ENCODE measurements around the gene CLN5.
A peak's percentile ranks its signal among the peaks of the same experiment; 100 is the strongest.

CLN5 gene

DNA sequence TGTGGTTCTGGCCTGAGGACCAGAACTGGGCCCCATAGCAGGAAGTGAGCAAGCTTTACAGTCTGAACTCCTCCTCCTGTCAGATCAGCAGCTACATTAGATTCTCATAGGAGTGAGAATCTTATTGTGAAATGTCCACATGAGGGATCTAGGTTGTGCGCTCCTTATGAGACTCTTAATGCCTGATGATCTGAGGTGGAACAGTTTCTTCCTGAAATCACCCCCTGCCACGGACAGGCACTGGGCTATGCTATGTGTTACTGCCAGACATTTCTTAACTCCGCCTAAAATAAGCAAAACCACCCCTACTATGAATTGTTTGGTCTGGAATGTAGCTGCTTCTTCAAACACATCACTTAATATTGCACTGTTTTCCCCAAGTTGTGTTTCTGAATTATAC, 30.5 kb downstream of the CLN5 start:
- Mint-ChIP-seq H3K4me1 (ENCODE audit: low read depth) (peaks cover 42% of the 10 kb centered on the region), H3K27me3 (ENCODE audit: low read depth) (no peaks in the 10 kb centered on the region), H3K27ac (no peak overlapping the region), H3K9me3 (no peaks in the 10 kb centered on the region), H3K36me3 (ENCODE audit: low read depth) (peaks cover 27% of the 10 kb centered on the region), H3K4me3 (no peak overlapping the region)

DNA sequence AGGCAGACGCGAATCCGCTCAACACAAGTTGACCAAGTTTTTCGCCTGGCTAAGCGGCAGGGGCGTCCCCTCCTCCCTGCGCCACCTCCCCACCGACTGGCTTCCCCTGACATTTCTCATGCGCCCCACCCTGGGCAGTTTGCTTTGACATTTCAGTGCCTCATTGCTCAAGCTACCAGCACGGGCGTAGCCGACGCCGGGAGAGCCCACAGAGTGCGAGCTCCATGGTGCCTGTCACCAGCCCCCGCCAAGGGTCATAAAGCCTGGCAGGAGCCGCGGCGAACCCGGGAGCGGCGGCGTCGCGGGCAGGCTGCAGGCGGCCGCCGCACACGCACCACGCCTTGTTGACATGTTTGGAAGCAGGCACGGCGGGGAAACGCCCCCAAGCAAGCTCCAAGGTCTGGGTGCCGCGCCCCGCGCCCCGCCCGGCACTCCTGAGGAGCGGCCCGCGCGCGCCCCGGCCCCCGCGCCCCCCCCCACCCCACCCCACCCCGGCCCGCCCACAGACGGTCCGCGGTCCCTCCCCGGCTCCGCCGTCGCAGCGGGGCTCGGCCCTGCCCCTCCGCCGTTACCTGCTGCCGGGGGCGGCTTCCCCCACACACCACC, 34.5 kb downstream of the CLN5 start:
- peaks cover 42% of the 10 kb centered on the region for H3K4me1 Mint-ChIP-seq (ENCODE audit: low read depth)
- peak overlapping the region; percentile 97 for H3K4me3 Mint-ChIP-seq
- peak overlapping the region; percentile 92 for H3K27ac Mint-ChIP-seq
- H3K36me3 Mint-ChIP-seq (ENCODE audit: low read depth): peaks cover 17% of the 10 kb centered on the region
- H3K9me3 Mint-ChIP-seq: no peaks in the 10 kb centered on the region
- H3K27me3 Mint-ChIP-seq (ENCODE audit: low read depth): no peaks in the 10 kb centered on the region

DNA sequence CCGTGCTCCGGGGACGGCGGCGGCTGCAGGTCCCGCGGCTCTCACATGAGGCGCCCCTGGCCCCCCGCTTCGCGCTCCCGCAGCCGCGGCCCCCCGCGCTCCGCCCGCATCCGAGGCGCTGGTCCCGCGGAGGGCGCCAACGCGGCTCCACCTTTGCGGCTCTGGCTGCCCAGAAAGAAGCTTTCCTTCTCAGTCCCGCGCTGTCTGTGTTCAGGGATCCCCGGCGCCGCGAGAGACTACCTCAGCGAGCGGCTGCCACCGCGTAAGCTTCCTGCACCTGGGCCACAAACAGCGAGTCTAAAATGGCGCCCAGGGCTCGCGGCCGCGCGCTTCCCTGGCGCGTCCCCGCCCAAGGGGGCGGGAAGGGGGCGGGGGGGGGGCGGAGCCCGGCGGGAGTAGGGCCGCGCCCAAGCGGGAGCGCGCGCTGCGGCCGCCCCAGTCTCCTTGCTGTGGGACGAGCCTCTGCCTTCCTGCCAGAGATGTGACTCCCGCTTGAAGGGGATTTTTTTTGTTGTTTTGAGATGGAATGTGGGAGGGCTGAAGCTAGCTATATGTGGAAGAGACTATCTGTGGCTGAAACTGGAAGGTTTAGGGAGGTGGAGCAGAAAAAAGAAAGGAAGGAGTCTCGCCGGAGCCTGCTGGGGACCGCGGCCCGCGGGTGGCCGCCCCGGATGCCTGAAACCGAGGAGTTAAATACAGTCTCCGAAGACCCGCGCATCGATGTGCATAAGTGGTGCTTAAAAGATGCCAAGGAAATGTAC, 35.2 kb downstream of the CLN5 start, which contains the start of gene FBXL3:
FBXL3 (minus strand) TSS at position 299 of the 761 bp plus-strand sequence. CDS start 5,299 bp downstream, outside the sequence.
- H3K4me1 Mint-ChIP-seq (ENCODE audit: low read depth): peaks cover 39% of the 10 kb centered on the region
- peak within 1 kb of the TSS; percentile 97 for H3K4me3 Mint-ChIP-seq
- H3K27me3 Mint-ChIP-seq (ENCODE audit: low read depth): no peaks in the 10 kb centered on the region
- H3K36me3 Mint-ChIP-seq (ENCODE audit: low read depth): peaks cover 14% of the 10 kb centered on the region
- H3K27ac Mint-ChIP-seq: peak within 1 kb of the TSS; percentile 94
- no peaks in the 10 kb centered on the region for H3K9me3 Mint-ChIP-seq

DNA sequence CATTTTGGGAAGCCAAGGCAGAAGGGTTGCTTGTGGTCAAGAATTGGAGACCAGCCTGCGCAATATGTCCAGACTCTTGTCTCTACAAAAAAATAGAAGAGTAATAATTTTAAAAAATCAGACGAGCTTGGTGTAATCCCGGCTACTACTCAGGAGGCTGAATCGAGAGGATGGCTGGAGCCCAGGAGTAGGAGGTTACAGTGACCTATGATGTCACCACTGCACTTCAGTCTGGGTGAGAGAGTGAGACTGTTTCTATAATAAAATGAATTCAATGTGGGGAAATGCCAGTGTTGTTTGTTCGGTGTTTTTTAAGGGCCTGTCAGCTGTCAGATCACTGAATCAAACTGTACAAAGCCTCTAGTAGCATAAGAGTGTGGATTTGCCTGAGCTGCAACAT, 36.3 kb downstream of the CLN5 start:
- Mint-ChIP-seq H3K4me1 (ENCODE audit: low read depth) (peaks cover 28% of the 10 kb centered on the region), H3K36me3 (ENCODE audit: low read depth) (peaks cover 10% of the 10 kb centered on the region), H3K27me3 (ENCODE audit: low read depth) (no peaks in the 10 kb centered on the region), H3K9me3 (no peaks in the 10 kb centered on the region), H3K4me3 (peak overlapping the region; percentile 95), H3K27ac (peak overlapping the region; percentile 52)

DNA sequence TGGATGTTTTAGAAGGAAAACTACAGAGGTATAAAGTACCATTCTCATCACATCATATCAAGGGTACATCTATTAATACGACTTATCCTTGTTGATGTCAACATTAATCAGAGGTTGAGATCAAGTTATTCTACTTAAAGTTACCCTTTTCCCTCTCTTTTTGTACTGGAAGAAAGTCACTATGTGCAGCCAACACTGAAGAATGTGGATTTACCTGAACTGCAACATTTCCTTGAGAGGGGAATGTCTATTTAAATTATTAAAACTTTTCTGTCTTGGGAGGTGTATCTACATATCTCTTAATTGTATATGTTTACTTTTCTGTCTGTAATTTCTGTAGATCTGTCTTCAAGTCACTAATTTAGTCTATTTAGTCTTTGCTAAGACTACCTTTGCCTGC, 37.6 kb downstream of the CLN5 start:
- Mint-ChIP-seq H3K27me3 (ENCODE audit: low read depth) (no peaks in the 10 kb centered on the region), H3K36me3 (ENCODE audit: low read depth) (peaks cover 7% of the 10 kb centered on the region), H3K4me1 (ENCODE audit: low read depth) (peaks cover 22% of the 10 kb centered on the region), H3K4me3 (no peak overlapping the region), H3K27ac (no peak overlapping the region), H3K9me3 (no peaks in the 10 kb centered on the region)

DNA sequence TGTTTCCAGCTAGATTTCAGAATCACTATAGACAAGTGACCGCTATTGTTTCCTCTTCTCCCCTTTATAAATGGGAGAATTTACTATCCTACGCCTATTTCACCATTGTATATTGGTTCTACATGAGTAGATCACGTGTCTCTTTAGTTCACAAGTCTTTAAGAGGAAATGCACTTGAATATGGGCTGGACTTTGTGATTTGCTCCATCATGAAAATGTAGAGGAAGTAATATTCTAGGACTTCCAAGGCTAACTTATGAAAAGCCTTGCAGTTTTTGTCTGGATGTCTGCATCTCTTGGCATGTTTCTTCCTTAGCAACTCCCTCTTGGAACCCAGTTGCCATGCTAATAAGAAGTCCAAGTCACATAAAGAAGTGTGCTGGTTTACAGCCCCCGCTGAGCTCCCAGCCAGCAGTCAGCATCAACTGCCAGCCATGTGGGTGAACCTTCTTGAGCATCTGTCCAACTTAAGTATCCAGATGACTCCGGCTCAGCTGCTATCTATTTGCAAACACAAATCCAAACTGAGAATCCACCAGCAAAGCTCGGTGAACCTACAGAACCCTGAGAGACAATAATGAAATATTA, 39.9 kb downstream of the CLN5 start:
- Mint-ChIP-seq H3K4me3 (no peak overlapping the region), H3K36me3 (ENCODE audit: low read depth) (peaks cover 3% of the 10 kb centered on the region), H3K4me1 (ENCODE audit: low read depth) (peaks cover 11% of the 10 kb centered on the region), H3K9me3 (no peaks in the 10 kb centered on the region), H3K27me3 (ENCODE audit: low read depth) (no peaks in the 10 kb centered on the region), H3K27ac (no peak overlapping the region)

DNA sequence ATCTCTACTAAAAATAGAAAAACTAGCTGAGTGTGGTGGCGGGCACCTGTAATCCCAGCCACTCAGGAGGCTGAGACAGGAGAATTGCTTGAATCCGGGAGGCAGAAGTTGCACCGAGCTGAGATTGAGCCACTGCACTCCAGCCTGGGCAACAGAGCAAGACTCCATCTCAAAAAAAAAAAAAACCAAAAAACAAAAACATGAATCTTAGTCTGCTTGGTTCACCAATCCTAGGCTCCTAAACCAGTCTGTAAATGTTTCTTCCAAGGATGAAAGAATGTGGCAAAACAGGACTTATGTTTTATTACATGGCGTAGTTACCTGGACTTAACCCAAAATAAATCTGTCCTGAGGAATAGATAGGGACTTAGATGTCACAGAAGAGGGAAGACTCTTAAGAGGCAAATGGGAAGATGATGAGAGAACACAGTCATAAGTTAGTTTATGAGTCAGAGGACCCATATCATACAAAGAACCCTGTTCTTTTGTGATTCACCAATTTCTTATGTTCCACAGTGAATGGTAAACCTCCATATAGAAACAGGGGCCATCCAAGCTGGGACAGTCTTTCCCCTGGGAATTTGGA, 41.9 kb downstream of the CLN5 start:
- Mint-ChIP-seq H3K27me3 (ENCODE audit: low read depth) (no peaks in the 10 kb centered on the region), H3K9me3 (no peaks in the 10 kb centered on the region), H3K4me1 (ENCODE audit: low read depth) (peaks cover 4% of the 10 kb centered on the region), H3K4me3 (no peak overlapping the region), H3K27ac (no peak overlapping the region), H3K36me3 (ENCODE audit: low read depth) (peaks cover 3% of the 10 kb centered on the region)

DNA sequence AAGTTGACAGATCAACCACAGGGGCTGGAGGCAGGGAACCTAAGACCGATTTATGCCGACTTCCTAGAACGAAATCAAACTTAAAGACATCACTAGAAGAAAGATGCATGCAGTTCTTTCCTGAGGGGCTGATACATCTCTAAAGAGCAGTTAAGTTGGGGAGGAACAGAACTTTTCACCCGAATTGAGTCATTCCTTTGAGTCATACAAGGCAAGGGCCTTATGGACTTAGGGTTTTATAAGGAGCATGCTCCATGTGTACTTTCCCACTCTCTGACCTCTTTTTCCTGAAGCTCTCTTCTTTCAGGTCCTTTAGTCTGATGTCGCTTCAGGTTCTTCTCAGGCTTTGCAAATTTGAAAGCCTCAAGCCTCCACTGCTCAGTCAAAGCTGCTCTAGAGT, 43.0 kb downstream of the CLN5 start:
- Mint-ChIP-seq H3K4me3 (no peak overlapping the region), H3K27ac (no peak overlapping the region), H3K9me3 (no peaks in the 10 kb centered on the region), H3K4me1 (ENCODE audit: low read depth) (peaks cover 4% of the 10 kb centered on the region), H3K36me3 (ENCODE audit: low read depth) (peaks cover 5% of the 10 kb centered on the region), H3K27me3 (ENCODE audit: low read depth) (no peaks in the 10 kb centered on the region)

DNA sequence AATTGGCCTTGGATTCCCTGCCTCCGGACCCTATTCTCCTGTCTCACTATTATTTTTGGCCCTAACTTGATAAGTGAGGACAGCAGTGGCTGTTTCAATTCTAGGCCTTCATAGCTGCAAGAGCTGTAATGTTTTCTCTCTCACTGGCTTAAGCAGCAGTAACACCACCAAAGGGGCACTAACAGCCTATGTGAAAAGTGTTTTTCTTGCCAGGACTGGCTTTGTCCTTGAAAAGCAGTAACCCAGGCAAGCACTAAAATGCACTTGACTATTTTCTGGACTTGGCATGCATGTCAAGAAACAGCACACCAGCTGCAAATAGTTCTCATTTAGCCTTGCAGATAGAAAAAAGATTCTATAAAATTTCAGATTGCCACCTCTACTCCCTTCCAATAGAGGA, 44.4 kb downstream of the CLN5 start:
- Mint-ChIP-seq H3K4me1 (ENCODE audit: low read depth) (peaks cover 4% of the 10 kb centered on the region), H3K9me3 (no peaks in the 10 kb centered on the region), H3K27ac (no peak overlapping the region), H3K36me3 (ENCODE audit: low read depth) (peaks cover 5% of the 10 kb centered on the region), H3K27me3 (ENCODE audit: low read depth) (no peaks in the 10 kb centered on the region), H3K4me3 (no peak overlapping the region)

DNA sequence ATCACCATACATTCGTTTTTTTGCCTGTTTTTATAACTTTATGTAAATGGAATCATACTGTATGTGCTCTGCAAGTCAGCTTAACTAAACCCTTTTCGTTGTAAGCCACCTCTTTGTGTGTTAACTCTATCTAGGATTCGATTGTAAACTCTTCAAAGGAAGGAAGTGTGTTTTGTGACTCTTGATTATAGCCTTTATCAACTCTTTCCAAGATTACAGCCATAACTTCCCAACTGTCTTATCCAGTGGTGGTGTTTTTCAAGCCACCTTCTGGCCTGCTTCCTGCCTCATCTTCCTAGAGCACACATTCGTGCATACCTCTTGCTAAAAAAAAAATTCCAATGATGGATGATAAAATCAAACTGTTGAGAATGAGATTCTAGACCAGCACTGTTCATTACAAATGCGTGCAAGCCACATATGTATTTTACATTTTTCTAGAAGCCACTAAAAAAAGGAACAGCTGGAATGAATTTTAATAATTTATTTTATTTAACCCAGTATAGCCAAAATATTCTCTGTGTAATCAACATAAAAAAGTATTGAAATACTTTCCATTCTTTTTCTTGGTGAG, 47.1 kb downstream of the CLN5 start:
- H3K9me3 Mint-ChIP-seq: no peaks in the 10 kb centered on the region

DNA sequence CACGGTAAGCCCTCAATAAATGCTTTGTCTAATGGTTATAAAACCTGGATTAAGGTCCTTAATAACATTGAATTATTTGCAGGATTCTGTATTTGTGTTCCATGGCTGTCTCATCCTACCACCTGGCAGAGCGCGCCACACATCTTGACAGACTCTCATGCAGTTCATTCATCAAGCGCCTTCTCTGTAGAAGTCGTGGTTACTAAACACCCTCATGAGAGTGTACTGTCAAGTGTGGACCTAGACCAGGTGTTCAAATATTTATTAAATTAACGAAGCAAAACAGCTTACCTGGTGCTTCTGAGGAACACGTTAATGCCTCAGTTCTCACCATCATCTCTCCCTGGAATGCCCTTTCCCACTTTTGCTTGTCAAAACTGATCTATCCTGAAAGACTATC, 48.2 kb downstream of the CLN5 start:
- H3K4me3 Mint-ChIP-seq: no peak overlapping the region
- H3K27me3 Mint-ChIP-seq (ENCODE audit: low read depth): no peaks in the 10 kb centered on the region
- peaks cover 5% of the 10 kb centered on the region for H3K4me1 Mint-ChIP-seq (ENCODE audit: low read depth)
- H3K9me3 Mint-ChIP-seq: no peaks in the 10 kb centered on the region
- H3K27ac Mint-ChIP-seq: no peak overlapping the region
- H3K36me3 Mint-ChIP-seq (ENCODE audit: low read depth): peaks cover 5% of the 10 kb centered on the region

More for the DNA sequence above, 47.1 kb downstream of the CLN5 start:
- no peak overlapping the region for H3K4me3 Mint-ChIP-seq
- peaks cover 5% of the 10 kb centered on the region for H3K36me3 Mint-ChIP-seq (ENCODE audit: low read depth)
- H3K27ac Mint-ChIP-seq: no peak overlapping the region
- peaks cover 7% of the 10 kb centered on the region for H3K4me1 Mint-ChIP-seq (ENCODE audit: low read depth)
- no peaks in the 10 kb centered on the region for H3K27me3 Mint-ChIP-seq (ENCODE audit: low read depth)

DNA sequence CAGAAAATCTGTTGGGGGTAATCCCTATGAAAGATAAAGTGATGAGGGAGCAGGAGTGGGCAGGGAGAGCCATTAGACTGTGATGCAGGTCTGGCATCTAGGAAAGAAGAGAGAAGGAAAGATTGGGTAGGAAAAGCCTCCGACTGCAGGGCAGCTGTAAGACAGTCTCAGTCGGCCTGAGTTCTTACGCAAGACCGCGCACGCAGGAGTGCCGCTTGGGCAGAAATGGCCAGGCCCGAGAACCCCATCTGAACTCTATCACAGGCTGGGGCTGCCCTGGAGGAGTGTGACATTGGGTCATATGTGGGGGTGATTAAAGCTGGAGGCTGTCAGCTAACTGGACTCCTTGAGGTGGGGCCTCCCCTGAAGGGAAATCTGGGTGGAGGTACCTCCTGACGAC, 49.0 kb downstream of the CLN5 start:
- Mint-ChIP-seq H3K27me3 (ENCODE audit: low read depth) (no peaks in the 10 kb centered on the region), H3K4me1 (ENCODE audit: low read depth) (peaks cover 5% of the 10 kb centered on the region), H3K27ac (no peak overlapping the region), H3K4me3 (no peak overlapping the region), H3K9me3 (no peaks in the 10 kb centered on the region), H3K36me3 (ENCODE audit: low read depth) (peaks cover 8% of the 10 kb centered on the region)

DNA sequence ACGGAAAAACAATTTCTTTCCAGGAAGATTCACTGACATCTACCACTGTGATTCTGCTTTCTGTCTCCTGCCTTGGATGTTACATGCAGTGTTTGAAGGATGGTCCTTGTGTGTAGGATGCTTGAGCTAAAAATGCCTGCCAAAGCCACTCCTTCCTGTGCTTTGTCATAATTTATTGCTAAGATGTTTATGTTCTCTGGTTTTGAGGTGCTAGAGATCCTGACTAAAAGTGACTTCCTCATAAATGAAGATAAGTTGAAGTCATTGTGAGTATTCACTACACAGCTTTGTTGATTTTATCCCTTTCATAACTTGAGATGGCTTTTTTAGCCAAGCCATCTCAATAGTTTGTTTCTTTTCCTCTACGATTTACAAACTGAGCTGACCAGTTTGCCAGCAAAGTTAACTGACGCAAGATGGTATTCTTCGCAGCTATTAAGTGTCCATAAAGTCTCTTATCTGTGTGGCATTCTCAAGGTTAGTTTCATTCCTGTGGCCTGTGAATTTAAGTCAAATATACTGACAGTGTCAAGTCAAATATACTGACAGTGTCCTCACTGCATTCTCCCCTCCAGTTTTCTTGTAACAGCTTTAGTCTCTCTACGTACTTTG, 50.8 kb downstream of the CLN5 start:
- Mint-ChIP-seq H3K27ac (no peak overlapping the region), H3K4me3 (no peak overlapping the region), H3K27me3 (ENCODE audit: low read depth) (no peaks in the 10 kb centered on the region), H3K36me3 (ENCODE audit: low read depth) (peaks cover 19% of the 10 kb centered on the region), H3K9me3 (no peaks in the 10 kb centered on the region), H3K4me1 (ENCODE audit: low read depth) (peaks cover 5% of the 10 kb centered on the region)

DNA sequence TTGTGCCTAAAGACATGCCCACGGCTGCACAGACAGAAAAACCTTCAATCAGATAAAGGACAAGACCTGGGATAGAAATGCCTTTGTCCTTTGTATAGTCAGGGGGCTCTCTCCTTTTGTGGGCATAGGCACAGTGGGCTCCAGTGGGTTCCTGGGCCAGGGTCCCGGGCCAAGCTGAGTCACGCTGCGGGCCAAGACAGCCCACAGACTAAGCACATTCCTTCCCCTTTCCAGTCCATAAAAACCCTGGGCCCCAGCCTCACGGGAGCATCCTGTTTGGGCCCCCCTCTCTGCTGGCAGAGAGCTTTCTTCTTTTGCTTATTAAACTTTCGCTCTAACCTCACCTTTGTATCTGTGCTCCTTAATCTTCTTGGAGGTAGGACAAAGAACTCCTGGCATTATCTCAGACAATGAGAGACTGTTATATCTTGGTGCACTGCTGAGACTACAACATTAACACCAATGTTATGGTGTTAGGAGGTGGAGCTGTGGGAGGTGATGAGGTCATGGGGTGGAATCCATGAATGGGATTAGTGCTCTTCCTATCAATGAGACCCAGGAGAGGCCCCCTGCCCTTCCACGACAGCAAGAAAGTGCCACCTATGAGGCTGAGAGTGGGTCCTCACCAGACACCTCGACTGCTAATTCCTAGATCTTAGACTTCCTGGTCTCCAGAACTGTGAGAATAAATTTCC, 55.9 kb downstream of the CLN5 start:
- no peaks in the 10 kb centered on the region for H3K9me3 Mint-ChIP-seq
- peaks cover 2% of the 10 kb centered on the region for H3K4me1 Mint-ChIP-seq (ENCODE audit: low read depth)
- no peak overlapping the region for H3K4me3 Mint-ChIP-seq
- H3K27ac Mint-ChIP-seq: no peak overlapping the region
- no peaks in the 10 kb centered on the region for H3K27me3 Mint-ChIP-seq (ENCODE audit: low read depth)
- H3K36me3 Mint-ChIP-seq (ENCODE audit: low read depth): peaks cover 47% of the 10 kb centered on the region
